HG03442 (cell line): ENCODE data around the gene PSMB11.
"Not testable (repeated sequence)": the region's sequence is repeated elsewhere in the genome, so short reads cannot be mapped to it uniquely, and the experiment has no call there.

Experiments
- ATAC-seq: cut with Tn5 transposase; IDR thresholded peaks from one replicate; pipeline ENCODE4 v1.9.1; 2021; ENCODE audit warnings: mild to moderate bottlenecking, moderate library complexity; ENCODE audit not compliant: unreplicated experiment

The PSMB11 gene, protein sequence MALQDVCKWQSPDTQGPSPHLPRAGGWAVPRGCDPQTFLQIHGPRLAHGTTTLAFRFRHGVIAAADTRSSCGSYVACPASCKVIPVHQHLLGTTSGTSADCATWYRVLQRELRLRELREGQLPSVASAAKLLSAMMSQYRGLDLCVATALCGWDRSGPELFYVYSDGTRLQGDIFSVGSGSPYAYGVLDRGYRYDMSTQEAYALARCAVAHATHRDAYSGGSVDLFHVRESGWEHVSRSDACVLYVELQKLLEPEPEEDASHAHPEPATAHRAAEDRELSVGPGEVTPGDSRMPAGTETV

DNA sequence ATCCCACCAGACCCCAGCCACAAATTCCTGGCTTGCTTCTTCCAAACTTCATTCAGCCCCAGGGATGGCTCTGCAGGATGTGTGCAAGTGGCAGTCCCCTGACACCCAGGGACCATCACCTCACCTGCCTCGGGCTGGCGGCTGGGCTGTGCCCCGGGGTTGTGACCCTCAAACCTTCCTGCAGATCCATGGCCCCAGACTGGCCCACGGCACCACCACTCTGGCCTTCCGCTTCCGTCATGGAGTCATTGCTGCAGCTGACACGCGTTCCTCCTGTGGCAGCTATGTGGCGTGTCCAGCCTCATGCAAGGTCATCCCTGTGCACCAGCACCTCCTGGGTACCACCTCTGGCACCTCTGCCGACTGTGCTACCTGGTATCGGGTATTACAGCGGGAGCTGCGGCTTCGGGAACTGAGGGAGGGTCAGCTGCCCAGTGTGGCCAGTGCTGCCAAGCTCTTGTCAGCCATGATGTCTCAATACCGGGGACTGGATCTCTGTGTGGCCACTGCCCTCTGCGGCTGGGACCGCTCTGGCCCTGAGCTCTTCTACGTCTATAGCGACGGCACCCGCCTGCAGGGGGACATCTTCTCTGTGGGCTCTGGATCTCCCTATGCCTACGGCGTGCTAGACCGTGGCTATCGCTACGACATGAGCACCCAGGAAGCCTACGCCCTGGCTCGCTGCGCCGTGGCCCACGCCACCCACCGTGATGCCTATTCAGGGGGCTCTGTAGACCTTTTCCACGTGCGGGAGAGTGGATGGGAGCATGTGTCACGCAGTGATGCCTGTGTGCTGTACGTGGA is at the start of gene PSMB11:
Gene PSMB11, plus strand, starts transcription at position 51 of the 804 bp plus-strand sequence. Its CDS starts 14 bp downstream, at position 65.
- no peak for ATAC-seq

DNA sequence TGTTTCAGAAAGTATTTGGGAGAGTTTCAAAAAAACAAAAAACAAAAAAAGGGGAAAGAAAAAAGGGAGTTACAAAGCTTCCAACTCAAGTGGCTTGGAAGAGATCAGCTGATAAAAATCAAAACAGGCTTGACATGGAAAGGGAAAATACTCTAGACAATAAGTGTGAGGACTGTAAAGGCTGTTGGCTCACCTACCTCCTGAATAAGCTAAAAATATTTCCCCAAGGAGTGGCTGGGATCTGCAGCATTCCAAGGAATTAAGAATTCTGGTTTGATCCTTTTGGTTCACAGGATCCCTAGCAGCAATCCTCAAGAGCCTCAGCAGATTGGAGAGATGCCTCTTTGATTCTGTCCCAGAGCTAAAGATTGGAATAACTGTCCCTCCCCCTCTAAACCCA is 48.5 kb upstream of the PSMB11 start:
- no peak for ATAC-seq

DNA sequence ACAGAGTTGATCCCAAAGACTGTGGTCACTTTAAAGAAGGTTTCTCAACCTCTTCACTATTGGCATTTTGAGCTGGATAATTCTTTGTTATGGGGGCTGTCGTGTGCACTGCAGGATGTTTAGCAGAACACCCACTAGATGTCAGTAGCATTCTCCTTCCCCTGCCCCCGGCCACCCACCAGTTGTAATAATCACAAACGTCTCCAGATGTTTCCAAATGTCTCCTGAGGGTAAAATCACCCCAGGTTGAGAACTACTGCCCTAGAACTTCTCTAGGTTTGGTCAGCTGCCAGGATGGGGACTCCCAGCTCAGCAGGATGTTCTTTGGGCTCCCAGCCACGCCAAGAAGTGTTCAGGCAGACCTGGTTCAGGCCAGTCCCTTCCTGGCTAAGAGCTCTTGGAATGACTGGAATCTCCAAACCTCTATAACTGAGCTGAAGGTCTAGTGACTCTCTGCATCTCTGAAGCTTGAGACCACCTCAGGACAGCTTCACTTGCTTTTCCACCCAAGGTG is 47.2 kb upstream of the PSMB11 start:
- no peak for ATAC-seq

DNA sequence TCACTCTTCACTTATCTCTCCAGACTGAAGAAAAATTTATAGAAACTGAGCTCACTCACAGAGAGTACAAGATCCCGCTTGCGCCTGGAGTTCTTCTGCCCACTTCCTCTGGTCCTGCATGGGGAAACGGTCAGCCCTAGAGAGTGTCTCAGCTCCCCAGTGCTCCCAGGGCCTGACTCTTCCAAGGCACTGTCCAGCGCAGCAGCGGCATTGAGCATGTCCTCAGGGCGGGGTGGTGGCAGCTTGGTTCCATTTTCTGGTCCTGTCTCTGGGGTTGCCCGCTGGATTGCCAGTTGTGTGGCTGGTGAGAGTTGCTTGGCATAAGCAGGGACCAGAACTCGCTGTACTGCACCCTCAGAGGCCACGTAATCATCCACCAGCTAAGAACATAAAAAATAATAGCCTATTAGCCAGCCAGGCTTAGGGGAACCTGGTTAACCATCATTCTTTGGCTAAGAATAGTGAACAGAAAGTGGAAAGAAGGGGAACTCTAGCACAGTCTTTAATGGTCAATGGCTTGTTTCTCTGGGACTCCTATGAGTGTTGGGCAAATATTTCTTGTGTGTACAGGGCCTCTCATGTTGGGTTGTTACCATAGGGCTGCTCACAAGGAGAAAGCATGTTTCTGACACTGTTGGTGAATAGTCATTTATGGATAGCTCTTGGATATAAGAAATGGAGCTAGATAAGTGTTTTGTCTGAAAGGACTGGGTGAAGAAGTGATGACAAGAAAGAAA is 46.0 kb upstream of the PSMB11 start:
- ATAC-seq = no peak

DNA sequence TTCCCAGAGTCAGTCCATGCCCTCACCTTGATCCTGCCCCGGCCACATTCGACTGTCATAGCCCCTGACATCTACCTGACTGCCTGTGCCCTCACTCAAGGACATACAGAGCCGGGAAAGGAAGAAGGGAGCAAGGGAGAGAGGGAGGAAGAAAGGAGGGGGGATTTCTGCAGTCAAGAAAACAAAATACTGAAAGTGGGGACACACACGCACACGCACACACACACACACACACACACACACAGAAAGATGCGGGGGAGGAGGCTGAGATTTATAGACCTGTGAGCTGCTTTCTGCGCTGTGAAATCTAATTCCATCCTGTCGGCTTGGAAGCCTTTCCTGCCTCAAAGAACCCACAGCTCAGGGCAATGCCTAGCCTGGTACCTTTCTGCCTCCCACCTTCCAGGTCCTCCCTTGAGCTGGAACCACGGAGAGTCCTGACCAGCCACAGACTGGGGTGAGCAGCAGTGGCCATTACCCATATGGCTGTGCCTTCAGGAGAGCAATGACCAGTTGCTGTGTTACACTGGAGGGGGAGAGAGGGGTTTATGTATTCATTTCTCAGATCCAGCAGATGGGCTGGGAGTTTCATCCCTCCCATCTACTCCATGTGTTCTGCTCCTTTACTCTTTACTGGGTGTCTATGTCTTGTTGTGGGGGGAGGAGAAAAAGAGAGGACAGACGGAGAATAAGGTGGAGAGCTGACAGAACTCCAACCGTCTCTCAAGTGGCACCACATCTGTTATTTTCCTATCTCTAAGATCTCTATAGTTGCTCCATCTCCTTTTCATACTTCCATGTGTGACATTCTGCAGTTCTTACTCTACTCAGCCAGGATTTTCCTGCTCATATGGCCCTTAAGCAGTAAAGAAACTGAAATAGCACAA is 45.0 kb upstream of the PSMB11 start:
- no peak for ATAC-seq

DNA sequence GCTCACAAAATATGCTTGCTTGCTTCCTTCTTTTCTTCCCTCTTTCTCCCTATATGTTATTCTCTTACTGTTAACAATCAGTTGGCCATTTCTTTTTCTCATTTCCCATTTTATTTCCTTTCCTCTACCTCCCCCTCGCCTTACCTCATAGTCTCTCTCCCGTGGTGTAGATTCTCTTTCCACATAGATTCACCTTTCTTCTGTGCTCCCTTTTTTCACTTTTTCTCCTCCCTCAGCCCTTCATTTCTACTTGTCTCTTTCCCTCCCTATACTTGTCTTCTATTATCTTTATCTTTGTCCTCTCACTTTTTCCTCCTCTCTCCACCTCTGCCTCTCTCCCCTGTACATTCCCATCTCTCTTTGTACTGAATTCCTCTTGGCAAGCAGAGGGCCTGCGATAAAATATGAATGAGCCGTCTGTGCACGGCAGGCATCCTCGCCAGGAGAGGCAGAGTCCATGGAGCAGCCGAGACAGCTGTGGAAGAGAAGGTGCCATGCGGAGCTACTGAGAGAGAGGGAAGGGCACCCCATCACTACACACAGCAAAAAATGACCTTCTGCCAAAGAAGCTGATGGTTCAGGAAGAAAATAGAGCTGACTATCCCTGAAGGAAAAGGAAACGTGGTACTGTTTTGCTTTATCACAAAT is 44.2 kb upstream of the PSMB11 start:
- ATAC-seq = no peak

DNA sequence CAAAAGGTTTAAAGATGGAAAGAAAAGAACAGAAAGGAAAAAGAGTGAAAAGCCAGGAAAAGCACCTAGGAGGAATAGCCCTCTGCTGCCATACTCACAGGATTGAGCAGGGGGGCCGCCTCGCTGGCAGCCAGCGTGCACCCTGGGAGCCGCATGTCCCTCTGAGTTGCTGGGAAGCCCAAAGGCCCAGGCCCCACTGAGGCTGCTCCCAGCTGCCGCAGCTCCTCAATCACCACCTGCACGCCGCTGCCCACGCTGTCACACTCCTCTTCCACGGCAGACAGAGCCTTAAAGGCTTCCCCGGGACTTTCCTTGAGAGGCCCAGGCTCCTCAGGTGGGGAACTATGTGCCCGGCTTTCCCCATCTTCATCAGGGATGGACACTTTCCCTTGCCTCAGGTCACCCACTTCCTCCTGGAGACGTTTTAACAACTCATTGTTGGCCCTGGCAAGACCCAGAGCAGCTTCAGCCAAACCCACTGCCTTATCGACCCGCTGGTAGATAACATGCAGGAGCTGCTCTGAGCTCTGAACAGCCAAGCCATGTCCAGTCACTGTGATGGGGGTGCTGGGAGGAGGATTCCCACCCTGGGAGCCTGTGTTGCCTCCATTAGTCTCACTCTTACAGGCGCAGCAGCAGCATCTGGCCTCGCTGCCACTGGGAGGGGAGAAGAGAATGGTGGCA is 43.5 kb upstream of the PSMB11 start:
- ATAC-seq = no peak

DNA sequence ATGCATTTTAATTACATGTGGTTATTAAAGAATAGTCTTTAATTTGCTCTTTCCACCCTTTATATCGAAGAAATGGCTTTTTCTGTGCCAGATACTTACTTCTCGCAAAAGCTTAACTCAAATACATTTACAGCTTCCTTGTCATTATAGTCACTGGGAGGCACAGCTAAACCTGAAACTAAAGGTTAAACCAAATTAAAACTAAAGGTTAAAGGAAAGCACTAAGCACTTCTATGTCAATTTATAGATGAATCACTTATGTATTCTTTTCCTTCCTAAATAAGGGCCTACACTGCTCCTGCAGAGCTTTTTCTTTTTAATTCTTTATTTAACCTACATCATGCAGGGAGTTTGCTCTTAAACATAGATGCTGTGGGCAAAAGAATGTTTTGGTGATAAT is 41.2 kb upstream of the PSMB11 start:
- no peak for ATAC-seq

DNA sequence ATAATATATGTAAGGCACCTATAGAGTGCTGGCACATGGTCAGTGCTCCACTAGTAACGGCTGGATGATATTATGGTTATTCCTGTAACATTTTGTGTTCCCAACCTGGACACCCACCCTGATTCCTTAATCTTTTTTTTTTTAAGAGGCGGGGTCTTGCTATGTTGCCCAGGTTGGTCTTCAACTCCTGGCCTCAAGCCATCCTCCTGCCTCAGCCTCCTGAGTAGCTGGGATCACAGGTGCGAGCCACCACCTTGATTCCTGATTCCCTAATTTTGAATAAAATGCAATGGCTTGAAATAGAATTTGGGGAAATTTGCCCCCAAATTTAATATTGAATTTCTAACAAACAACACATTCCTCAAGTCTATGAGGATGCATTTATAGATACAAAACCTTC is 39.4 kb upstream of the PSMB11 start:
- no peak for ATAC-seq

DNA sequence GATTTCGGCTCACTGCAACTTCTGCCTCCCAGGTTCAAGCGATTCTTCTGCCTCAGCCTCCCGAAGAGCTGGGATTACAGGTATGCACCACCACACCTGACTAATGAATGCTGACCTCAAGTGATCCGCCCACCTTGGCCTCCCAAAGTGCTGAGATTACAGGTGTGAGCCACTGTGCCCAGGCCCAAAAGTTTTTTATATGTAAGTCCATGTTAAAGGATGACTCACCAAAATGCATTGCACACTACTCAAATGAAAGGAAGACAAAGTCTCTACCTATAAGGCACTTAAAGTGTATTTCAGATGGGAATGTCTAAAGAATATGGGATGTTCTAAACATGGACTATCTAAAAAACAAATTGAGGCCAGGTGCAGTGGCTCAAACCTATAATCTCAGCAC is 37.7 kb upstream of the PSMB11 start:
- ATAC-seq = not testable (repeated sequence)

DNA sequence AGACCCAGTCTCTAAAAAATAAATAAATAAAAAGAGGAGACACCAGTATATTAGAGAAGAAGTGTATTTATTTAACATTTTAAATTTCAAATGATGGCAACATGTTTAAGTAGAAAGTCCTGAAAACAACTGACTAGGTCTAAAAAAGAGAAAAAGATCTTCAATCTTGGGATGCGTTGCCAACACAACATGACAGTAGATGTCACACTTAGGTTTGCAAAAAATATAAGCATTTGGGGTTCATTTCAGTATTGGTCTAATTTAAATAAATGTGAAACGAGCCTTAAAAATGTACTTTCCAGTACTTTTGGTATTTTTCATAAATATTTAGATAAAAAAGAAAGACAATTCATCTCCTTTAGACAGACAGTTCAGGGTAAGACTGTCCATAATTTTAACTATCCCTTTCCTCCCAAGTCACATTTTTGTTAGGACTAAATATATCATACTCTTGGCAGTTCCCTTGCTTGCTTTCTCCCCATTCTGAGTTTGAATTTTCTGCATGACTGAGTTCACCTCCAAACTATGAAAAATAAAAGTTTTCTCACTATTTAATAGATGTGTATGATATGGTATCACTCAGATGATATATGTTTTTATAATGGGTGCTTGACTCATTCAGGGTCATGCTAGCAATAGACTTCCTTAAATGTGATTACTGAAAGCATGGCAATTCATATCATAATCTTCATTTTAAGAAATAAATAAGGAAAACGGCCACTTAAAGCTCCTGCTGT is 36.4 kb upstream of the PSMB11 start:
- no peak for ATAC-seq

DNA sequence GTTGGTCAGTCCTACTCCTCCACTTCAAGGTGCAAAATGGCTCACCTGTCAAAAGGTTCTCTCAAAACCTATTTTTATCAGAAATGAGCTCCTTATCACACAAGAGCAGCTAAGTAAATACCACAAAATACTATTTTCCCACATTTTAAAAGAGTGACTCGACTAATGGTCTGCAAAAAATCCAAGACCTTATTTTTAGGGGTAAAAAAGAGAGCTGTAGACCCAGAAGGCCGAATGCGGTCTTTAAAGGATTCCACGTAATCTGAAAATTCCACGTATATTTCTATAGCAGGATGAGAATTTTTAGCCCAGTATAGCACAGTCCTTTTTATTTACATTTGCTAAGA is 35.9 kb upstream of the PSMB11 start:
- ATAC-seq = no peak

DNA sequence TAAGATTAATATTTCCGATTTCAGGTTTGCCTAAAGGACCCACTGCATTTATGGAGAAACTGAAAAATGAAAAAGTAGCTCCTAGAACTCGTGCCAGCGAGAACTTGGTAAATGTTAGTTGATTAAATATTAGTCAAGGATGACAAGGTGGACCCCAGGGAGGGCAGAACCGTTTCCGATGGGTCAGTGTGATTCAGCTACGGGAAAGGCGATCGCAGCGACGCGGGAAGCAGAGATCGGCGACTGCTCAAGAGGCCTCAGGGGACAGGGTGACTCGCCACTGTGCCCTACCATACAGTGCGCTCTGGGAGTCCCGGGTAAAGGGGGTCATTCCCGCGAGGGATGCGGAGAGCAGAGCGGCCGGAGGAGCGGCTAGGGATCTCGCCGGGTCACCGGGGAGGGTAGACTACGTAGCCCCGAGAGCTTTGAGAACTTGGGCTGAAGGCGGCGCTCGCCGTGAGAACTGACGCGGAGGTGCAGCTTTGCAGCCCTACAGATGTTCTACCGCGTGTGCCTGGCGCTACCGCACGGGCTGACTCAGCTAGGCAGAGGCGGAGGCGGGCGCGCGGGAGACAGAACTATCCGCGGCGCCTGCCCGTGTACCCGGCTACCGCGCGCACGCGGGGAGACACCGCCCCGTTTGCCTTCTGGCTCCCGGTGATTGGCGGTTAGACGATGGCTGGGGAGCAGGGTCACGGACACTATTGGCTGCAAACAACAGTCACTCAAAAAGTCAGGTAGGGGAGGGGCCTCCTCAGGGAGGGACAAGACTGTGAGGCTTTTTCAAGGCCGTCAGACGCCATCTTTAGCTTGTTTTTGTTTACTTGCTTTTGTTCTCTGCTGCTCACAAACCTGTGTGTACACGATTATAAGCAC is 35.2 kb upstream of the PSMB11 start:
- peak; percentile 93 for ATAC-seq

DNA sequence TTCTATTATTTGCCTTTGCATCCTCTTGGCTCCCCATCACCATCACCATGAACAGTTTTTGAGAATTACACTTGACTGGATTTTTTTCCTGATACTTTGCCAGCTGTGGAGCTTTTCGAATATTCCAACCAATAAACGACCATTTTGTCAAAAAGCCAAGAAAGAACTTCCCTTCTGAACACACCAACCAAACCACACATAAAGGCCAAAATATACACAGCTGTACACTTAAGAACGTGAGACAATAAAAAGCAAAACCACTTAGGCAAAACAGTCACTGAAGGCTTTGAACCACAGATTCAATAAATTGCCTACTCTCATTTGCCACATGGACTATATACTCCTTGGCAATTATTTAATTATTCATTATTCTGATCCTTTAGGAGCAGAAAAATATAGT is 33.2 kb upstream of the PSMB11 start:
- no peak for ATAC-seq

DNA sequence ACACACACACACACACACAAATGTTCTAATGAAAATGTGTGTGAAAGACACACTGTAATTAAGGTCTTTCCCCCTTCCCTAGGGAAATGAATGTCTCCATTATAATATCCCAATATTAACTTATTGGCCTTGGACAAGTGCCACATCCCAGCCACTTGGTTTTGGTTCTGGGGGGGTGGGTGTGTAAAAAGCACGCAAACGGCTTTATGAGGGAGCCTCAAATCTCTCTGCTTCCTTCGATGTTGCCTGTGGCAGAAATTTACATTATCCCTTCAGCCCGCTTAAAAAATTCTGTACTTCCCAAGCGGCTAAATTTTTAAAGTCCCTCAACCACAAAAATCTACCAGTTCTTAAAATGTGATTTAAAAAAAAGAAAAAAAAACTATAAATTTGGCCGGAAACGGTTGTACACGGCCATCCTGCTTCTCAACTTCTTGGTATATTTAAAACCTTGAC is 32.5 kb upstream of the PSMB11 start:
- no peak for ATAC-seq

DNA sequence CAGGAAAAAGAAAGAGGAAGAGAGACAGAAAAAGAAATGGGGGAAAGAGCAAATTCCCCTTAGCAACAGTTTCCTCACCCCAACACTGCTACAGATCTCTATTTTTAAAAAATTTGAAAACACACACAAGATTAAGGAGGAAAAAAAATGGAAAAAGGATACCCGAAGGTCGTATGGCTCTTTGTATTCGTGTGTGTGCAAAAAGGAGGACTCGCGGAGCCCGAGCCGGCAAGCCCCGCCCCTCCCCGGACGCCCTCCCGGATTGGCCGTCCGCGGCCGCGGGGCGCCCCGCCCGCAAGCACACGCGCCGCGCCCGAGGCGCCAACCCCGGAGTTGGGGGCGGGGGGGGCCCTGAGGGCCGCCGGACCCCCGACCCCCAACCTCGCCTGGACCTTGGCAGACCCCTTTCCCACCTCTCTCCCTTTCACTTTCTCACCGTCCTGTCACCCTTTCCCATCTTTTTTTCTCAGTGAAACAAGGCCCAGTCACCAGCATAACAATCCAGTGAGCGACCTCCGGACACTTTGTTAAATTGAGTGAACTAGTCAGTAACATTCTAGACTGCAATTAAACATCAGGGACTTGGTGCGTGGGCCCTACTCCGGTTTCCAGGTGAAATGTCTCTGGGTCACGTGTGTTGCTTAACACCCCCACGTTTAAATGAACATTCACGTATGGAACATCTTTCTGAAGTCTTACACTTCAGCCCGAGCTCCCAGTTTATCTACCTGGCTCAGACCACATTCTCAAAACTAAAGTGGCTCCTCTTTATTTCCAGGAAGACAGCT is 31.9 kb upstream of the PSMB11 start, which contains the start of gene C14orf93:
Gene C14orf93, minus strand, starts transcription at position 205 of the 788 bp plus-strand sequence. CDS start 11,120 bp downstream, outside the sequence.
- ATAC-seq = no peak
